Measurements from ENCODE around the gene MCL1. TPM values are rescaled to one million over a fixed set of nuclear protein-coding genes. Genes with fewer than 3 reads are reported as not detected.

MCL1 gene
- total and polyA plus RNA-seq, 10 of the 15 experiments (the other 5 are each of a cell fraction or from before 2014, with no cell fraction given), result 18.1 to 148 (median 86.4) TPM

DNA sequence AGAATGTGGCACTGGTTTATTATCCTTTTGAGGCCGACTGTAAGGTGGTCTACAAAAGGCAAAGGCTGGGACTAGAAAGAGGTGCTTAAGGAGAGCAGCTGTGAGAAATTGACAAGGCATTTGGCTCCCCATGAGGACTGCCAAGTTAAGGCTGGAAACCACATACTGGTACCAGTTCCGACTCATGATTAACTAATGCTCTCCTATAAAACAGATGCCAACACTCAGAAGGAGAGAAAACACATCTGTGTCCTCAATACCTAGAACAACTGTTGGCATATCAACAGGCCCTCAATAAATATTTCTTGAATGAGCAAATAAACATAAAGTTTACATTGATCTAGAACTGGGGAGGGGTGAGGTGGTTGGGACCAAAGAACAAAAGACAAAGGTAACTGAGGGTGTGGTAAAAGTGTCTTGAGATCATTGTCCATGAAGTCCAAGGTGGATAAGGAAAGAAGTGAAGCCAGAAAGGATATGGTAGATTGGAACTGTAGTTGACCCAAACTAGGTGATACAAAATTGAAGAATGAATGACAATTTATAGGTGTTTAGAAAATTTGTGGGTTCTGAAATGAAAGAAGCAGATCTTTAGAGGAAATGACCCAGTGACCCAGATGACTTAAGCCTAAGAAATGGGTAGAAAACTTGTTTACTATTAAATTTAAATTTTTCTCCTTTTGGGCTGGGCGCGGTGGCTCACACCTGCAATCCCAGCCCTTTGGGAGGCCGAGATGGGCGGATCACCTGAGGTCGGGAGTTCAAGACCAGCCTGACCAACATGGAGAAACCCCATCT is 16.9 kb upstream of the MCL1 start (continued):
- TF ChIP-seq, protein P1, sequence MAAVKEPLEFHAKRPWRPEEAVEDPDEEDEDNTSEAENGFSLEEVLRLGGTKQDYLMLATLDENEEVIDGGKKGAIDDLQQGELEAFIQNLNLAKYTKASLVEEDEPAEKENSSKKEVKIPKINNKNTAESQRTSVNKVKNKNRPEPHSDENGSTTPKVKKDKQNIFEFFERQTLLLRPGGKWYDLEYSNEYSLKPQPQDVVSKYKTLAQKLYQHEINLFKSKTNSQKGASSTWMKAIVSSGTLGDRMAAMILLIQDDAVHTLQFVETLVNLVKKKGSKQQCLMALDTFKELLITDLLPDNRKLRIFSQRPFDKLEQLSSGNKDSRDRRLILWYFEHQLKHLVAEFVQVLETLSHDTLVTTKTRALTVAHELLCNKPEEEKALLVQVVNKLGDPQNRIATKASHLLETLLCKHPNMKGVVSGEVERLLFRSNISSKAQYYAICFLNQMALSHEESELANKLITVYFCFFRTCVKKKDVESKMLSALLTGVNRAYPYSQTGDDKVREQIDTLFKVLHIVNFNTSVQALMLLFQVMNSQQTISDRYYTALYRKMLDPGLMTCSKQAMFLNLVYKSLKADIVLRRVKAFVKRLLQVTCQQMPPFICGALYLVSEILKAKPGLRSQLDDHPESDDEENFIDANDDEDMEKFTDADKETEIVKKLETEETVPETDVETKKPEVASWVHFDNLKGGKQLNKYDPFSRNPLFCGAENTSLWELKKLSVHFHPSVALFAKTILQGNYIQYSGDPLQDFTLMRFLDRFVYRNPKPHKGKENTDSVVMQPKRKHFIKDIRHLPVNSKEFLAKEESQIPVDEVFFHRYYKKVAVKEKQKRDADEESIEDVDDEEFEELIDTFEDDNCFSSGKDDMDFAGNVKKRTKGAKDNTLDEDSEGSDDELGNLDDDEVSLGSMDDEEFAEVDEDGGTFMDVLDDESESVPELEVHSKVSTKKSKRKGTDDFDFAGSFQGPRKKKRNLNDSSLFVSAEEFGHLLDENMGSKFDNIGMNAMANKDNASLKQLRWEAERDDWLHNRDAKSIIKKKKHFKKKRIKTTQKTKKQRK (IDR thresholded peaks at IDR 0.05; ENCODE audit: low read depth, low read length), result no peak
- TF ChIP-seq, protein P2, sequence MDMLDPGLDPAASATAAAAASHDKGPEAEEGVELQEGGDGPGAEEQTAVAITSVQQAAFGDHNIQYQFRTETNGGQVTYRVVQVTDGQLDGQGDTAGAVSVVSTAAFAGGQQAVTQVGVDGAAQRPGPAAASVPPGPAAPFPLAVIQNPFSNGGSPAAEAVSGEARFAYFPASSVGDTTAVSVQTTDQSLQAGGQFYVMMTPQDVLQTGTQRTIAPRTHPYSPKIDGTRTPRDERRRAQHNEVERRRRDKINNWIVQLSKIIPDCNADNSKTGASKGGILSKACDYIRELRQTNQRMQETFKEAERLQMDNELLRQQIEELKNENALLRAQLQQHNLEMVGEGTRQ (IDR thresholded peaks at IDR 0.05; ENCODE audit: borderline replicate concordance, low read depth, low read length), result no peak
- TF ChIP-seq MTA3 (IDR thresholded peaks at IDR 0.05; ENCODE audit: borderline replicate concordance, low read length), result no peak
- TF ChIP-seq, protein P3, sequence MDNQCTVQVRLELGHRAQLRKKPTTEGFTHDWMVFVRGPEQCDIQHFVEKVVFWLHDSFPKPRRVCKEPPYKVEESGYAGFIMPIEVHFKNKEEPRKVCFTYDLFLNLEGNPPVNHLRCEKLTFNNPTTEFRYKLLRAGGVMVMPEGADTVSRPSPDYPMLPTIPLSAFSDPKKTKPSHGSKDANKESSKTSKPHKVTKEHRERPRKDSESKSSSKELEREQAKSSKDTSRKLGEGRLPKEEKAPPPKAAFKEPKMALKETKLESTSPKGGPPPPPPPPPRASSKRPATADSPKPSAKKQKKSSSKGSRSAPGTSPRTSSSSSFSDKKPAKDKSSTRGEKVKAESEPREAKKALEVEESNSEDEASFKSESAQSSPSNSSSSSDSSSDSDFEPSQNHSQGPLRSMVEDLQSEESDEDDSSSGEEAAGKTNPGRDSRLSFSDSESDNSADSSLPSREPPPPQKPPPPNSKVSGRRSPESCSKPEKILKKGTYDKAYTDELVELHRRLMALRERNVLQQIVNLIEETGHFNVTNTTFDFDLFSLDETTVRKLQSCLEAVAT (IDR thresholded peaks at IDR 0.05), result no peak
